HEK293T (cell line): Measurements from ENCODE around the gene PNKD.

Source experiments
- CTCF ChIA-PET: fragments of 350-600 bp; formaldehyde crosslinking; extraction: SDS; loops from one replicate; lab custom pipeline; 2021; ENCODE audit warnings: antibody characterized with exemption, inconsistent platforms; lab: Yijun Ruan, JAX
- POLR2A ChIA-PET: fragments of 350-600 bp; formaldehyde crosslinking; extraction: SDS; loops from one replicate; lab custom pipeline; 2020; ENCODE audit warnings: antibody characterized with exemption, inconsistent platforms; lab: Yijun Ruan, JAX
- DNase-seq: peaks from one replicate; pipeline ENCODE4 v3.0.0; 2012; ENCODE audit warnings: mixed read lengths; ENCODE audit errors: extremely low spot score
- ARNT ChIP-seq: fragments of 450-650 bp; IDR thresholded peaks from 2 replicates; pipeline ENCODE4 v1.6.1; 2017; ENCODE audit warnings: mild to moderate bottlenecking
- BHLHE40 ChIP-seq: fragments of 450-650 bp; IDR thresholded peaks from 2 replicates; pipeline ENCODE4 v1.6.1; 2016; ENCODE audit warnings: mild to moderate bottlenecking, moderate library complexity, borderline replicate concordance
- CTBP1 ChIP-seq: fragments of 450-650 bp; IDR thresholded peaks from 2 replicates; pipeline ENCODE4 v1.6.1; 2016; ENCODE audit warnings: borderline replicate concordance
- ELF4 ChIP-seq: fragments of 450-650 bp; IDR thresholded peaks from 2 replicates; pipeline ENCODE4 v1.6.1; 2017; ENCODE audit warnings: antibody characterized with exemption
- FOXA1 ChIP-seq: fragments of 450-650 bp; IDR thresholded peaks from 2 replicates; pipeline ENCODE4 v1.6.1; 2016; ENCODE audit warnings: mild to moderate bottlenecking
- FOXK2 ChIP-seq: fragments of 450-650 bp; IDR thresholded peaks from 2 replicates; pipeline ENCODE4 v1.6.1; 2016; ENCODE audit warnings: mild to moderate bottlenecking
- FOXM1 ChIP-seq: fragments of 450-650 bp; IDR thresholded peaks from 2 replicates; pipeline ENCODE4 v1.6.1; 2017; ENCODE audit warnings: mild to moderate bottlenecking, borderline replicate concordance
- HDGF ChIP-seq: fragments of 450-650 bp; IDR thresholded peaks from 2 replicates; pipeline ENCODE4 v1.6.1; 2017; ENCODE audit warnings: antibody characterized with exemption, borderline replicate concordance
- L3MBTL2 ChIP-seq: fragments of 450-650 bp; conservative IDR thresholded peaks from 2 replicates; pipeline ENCODE4 v1.6.1; 2016; ENCODE audit warnings: mild to moderate bottlenecking
- LEF1 ChIP-seq: fragments of 450-650 bp; IDR thresholded peaks from 2 replicates; pipeline ENCODE4 v1.6.1; 2017; ENCODE audit warnings: mild to moderate bottlenecking, borderline replicate concordance
- NFRKB ChIP-seq: fragments of 450-650 bp; IDR thresholded peaks from 2 replicates; pipeline ENCODE4 v1.6.1; 2016; ENCODE audit warnings: mild to moderate bottlenecking, moderate library complexity
- SP1 ChIP-seq: fragments of 450-650 bp; IDR thresholded peaks from 2 replicates; pipeline ENCODE4 v1.6.1; 2017
- SUZ12 ChIP-seq: fragments of 450-650 bp; IDR thresholded peaks from 2 replicates; pipeline ENCODE4 v1.6.1; 2016; ENCODE audit warnings: mild to moderate bottlenecking
- TARDBP ChIP-seq: fragments of 450-650 bp; IDR thresholded peaks from 2 replicates; pipeline ENCODE4 v1.6.1; 2016
- ZNF384 ChIP-seq: fragments of 450-650 bp; IDR thresholded peaks from 2 replicates; pipeline ENCODE4 v1.6.1; 2016
- TF ChIP-seq, protein P1 (sequence below): fragments of 450-650 bp; IDR thresholded peaks from 2 replicates; pipeline ENCODE4 v1.6.1; 2016

PNKD gene

GRCh38 chr2:218274586-218274985, 4.3 kb downstream of the PNKD start:
- no peak for DNase-seq
- TF ChIP-seq FOXK2: no peak
- no peak for TF ChIP-seq L3MBTL2
- TF ChIP-seq ZNF384: no peak
- TF ChIP-seq LEF1: no peak
- TF ChIP-seq TARDBP: no peak
- no peak for TF ChIP-seq ELF4
- TF ChIP-seq SP1: no peak
- TF ChIP-seq, protein P1, sequence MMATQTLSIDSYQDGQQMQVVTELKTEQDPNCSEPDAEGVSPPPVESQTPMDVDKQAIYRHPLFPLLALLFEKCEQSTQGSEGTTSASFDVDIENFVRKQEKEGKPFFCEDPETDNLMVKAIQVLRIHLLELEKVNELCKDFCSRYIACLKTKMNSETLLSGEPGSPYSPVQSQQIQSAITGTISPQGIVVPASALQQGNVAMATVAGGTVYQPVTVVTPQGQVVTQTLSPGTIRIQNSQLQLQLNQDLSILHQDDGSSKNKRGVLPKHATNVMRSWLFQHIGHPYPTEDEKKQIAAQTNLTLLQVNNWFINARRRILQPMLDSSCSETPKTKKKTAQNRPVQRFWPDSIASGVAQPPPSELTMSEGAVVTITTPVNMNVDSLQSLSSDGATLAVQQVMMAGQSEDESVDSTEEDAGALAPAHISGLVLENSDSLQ: no peak
- ChIA-PET POLR2A (interaction anchor here (1.5 to 3.2 kb wide), 3 partner anchors 12 to 17 kb away, joined by 3 to 22 read pairs (median 5); no protein-coding TSS in a partner anchor), CTCF (interaction anchor here (1.8 kb wide), 1 partner anchor 19 kb away, joined by 6 read pairs; no protein-coding TSS in a partner anchor)

DNA sequence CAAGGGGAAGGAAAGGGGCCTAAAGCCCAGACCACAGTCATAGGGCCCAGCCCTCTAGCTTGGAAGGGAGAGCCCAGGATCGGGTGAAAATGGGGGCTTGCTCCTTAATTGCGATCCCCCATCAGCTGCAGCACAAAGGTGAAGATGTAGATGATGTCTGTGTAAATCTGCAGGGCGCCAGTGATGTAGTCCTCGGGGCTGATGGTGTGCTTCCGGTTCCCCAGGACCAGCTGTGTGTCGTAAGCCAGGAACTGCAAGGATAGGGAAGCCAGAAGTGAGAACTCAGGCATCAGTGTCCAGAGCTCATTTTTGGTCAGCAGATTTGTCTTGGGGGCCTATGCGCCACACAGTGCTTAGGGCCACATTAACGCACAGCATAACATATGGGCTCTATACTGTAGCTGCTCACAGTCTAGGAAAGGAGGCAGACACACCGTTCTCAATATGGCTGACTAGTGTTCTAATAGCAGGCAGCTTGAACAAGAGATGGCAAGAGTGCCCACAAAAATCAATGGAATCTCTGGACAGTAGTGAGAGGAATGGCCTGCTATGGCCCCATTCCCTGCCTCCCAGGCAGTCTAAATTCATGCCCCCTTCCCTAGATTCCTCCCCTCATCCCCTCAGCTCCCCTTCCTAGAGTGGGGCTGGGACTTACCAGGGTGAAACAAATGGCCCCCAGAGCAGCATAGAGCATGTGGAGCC, 5.2 kb downstream of the PNKD start:
- ChIA-PET CTCF (interaction anchor here (0.7 to 1.8 kb wide), 3 partner anchors 18 to 121 kb away, joined by 3 to 6 read pairs (median 4); no protein-coding TSS in a partner anchor), POLR2A (interaction anchor here (1.5 to 3.2 kb wide), 3 partner anchors 11 to 16 kb away, joined by 3 to 22 read pairs (median 5); no protein-coding TSS in a partner anchor)
- no peak for TF ChIP-seq FOXA1
- no peak for TF ChIP-seq SUZ12
- no peak for TF ChIP-seq FOXK2
- no peak for DNase-seq

DNA sequence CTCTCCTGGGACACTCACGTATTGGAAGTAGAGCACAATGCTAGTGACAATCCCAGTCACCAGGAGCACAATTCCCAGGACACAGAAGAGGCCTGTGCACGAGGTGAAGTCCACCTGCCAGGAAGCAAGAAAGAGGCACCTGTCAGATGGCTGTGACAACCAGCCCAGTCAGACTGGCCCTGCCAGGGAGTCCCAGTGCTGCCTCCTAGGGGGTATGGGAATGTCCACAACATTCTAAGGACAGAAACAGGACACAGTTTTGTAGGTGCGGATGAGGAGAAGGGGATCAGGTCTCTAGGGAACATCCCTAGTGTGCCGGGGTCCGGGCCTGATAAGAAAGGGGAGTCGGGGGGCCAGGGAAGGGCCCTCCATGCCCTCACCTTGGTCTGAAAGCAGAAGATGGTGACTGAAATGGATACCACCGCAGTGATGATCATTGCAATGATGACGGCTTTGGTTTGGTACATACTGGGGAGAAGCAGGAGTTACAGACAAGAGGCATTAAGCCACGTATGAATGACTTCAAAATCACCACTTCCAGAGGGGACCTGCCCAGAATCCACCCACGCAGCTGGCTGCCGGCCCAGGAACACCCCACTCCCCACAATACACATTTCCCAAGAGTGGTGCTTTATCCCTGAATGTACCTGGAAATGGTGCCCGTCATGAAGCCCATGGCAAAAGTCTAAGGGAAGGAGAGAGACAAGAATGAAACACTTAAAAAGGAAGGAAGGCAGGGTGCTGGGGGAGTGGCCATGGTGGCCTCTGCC, 6.9 kb downstream of the PNKD start:
- no peak for DNase-seq

DNA sequence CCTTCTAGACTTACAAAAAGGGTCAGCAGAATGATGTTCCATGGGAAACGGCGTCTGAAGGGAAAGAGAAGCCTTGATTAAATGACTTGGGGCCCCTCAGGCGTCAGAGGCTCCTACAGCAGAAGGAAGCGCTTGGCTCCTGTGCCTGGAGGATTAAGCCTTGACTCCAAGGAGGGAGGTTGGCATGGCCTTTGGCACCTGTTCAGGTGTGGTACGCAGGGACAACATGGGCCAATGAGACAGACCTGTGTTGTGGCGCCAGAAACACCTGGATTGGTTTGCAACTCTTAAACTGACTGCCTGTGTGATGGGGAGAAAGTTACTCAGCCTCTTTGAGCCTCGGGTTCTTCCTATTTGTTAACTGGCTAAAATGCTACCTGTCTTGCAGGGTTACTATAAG, 7.6 kb downstream of the PNKD start:
- ChIA-PET POLR2A (no interaction called here), CTCF (no interaction called here)
- DNase-seq: no peak
- no peak for TF ChIP-seq BHLHE40
- TF ChIP-seq ELF4: no peak
- TF ChIP-seq SP1: no peak
- TF ChIP-seq, protein P1: no peak
- TF ChIP-seq FOXK2: no peak
- TF ChIP-seq FOXM1: no peak
- no peak for TF ChIP-seq FOXA1
- TF ChIP-seq SUZ12: no peak
- TF ChIP-seq ARNT: no peak
- no peak for TF ChIP-seq NFRKB
- no peak for TF ChIP-seq L3MBTL2
- TF ChIP-seq LEF1: no peak
- no peak for TF ChIP-seq CTBP1
- no peak for TF ChIP-seq HDGF
- TF ChIP-seq ZNF384: no peak
- no peak for TF ChIP-seq TARDBP

More for the DNA sequence above, 6.9 kb downstream of the PNKD start:
- ChIA-PET POLR2A (no interaction called here), CTCF (no interaction called here)
- no peak for TF ChIP-seq FOXK2

GRCh38 chr2:218278531-218279360, 8.4 kb downstream of the PNKD start:
- POLR2A ChIA-PET: no interaction called here
- DNase-seq: no peak
- no peak for TF ChIP-seq L3MBTL2
- TF ChIP-seq ARNT: no peak
- no peak for TF ChIP-seq FOXM1
- TF ChIP-seq FOXA1: no peak
- no peak for TF ChIP-seq TARDBP
- TF ChIP-seq NFRKB: no peak
- TF ChIP-seq CTBP1: no peak
- no peak for TF ChIP-seq ZNF384
- no peak for TF ChIP-seq FOXK2
- CTCF ChIA-PET: no interaction called here

- no peak for DNase-seq
- TF ChIP-seq ELF4: no peak
- TF ChIP-seq, protein P1: no peak
- TF ChIP-seq FOXM1: no peak
- no peak for TF ChIP-seq ARNT
- TF ChIP-seq FOXK2: no peak
- no peak for TF ChIP-seq LEF1
- TF ChIP-seq CTBP1: no peak
- no peak for TF ChIP-seq BHLHE40
- no peak for TF ChIP-seq FOXA1
- no peak for TF ChIP-seq SUZ12
- no peak for TF ChIP-seq NFRKB
- TF ChIP-seq TARDBP: no peak
- TF ChIP-seq HDGF: no peak
- ChIA-PET POLR2A (no interaction called here), CTCF (no interaction called here)
These were observed 10.0 kb downstream of the PNKD start for GRCh38 chr2:218280260-218280870.
